NOMO-1 treated with dmso at 0.1 percent for 144 hours (cell line): ENCODE results near the gene PLEKHN1.
A peak's percentile ranks its signal among the peaks of the same experiment; 100 is the strongest.

Experiments used
- DNase-seq: peaks from one replicate; lab custom pipeline; 2025; ENCODE audit not compliant: unreplicated experiment; lab: John Stamatoyannopoulos, UW

PLEKHN1 gene

DNA sequence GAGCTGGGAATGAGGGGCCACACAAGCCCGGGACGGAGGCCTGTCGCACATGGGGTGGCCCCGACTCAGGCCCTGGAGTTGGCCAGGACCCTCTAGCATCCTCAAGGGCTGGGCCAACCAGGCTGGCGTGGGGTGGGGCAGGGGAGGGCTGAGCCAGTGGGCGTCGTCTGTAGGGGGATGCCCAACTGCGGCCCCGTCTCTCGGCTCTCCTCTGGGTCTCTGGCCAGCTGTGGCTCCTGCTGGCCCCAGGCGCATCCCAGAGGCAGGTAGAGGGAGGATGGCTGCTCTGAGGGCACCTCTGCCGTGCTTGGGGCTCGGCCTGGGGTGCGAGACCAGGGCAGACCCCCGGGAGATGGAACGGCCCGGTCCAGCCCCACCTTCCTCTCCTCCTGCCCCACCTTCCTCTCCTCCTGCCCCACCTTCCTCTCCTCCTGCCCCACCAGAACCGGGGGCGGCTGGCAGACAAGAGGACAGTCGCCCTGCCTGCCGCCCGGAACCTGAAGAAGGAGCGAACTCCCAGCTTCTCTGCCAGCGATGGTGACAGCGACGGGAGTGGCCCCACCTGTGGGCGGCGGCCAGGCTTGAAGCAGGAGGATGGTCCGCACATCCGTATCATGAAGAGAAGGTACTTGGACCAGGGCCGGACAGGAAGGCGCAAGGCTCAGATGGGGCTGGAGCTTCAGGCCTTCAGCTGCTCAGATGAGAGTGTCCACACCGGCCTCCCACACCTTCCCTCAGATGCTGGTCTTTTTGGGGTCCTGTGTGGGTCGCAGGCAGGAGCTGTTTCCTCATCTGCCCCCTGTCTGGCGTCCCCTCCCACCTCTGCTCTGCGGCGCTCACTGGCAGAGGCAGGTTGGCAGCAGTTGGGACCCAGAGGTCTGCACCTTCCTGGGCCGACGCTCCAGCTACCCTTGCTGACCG, 36.3 kb upstream of the PLEKHN1 start:
- no peak for DNase-seq

- no peak for DNase-seq
Observed at GRCh38 chr1:930633-931138, 35.6 kb upstream of the PLEKHN1 start.

DNA sequence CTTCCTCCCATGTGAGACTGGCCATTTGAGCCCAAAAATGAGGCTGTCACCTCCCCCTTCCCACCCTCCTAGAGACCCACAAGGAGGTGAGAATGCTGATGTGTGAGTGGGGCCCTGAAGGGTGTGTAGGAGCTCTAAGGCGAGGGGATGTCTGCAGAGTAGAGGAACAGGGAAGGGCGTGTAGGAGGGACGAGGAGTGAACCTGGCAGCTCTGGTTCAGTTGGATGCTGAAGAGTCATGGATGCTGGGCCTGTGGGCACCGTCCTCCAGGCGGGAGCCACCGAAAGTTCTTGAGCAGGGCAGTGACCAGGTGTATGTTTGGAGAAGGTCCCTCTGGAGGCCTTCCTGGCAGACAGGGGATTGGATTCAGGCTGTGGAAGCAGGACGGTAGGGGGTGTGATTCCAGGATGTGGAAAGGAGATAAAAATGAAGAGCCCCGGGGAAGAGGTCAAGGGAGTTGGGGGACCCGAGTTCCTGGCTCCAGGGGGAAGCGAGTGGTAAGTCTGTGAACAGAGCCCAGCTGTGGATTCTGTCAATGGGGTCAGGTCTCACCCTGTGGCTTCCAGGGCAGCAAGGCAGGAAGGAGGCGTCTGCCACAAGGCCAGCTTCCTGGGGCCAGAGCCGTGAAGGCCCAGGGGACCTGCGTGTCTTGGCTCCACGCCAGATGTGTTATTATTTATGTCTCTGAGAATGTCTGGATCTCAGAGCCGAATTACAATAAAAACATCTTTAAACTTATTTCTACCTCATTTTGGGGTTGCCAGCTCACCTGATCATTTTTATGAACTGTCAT, 34.7 kb upstream of the PLEKHN1 start:
- no peak for DNase-seq

GRCh38 chr1:932173-932510, 34.1 kb upstream of the PLEKHN1 start:
- DNase-seq = no peak

GRCh38 chr1:932776-933602, 33.3 kb upstream of the PLEKHN1 start:
- DNase-seq = no peak

DNA sequence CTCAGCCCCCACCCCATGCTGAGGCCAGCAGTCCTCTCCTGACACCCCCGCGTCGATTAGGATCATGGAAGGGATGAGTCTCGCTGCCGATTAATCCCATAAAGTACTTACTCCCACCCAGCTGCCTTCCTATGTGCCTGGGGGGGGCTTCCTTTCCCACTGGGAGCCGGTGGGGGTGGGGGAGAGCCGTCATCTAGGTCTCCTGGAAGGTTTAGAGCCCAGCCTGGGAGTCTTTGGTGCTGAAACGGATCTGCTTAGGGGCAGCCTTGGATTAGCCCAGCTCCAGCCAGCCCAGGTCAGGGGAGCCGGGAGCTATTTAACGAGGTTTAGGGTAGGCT, 32.7 kb upstream of the PLEKHN1 start:
- no peak for DNase-seq

DNA sequence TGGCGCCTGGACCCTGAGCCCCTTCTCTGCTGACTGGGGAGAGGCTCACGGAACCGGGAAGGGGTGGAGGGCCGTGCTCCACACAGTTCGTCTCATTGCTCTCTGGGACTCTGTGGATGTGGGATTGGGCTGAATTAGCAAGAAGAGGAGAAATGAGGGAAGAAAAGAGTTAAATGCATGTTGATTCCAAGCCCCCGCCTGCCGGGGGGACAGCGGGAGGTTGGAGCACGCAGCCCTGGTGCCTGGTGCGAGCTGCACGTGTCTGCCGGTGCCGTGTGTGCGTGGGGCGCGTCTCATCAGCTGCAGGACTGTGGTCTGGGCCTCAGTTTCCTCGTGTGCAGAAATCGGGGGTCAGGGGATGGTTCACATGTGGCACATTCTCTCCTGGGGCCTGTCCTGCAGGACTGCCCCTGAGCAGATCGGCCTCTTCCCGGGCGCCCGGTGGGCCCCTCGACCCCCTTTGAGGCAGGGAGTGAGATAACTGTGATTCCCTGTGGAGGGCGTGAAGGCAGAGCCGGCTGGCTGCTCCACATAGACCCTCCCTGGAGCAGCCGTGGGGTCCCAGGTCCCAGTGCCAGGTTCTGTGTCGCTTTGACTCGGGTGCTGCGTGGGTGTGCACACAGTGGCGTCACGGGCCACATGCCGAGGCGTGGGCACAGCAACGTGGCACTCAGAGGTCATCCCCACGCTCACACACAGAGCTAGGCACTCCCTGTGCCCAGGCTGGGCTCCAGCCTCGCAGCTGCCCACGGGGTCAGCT, 31.1 kb upstream of the PLEKHN1 start:
- no peak for DNase-seq

- DNase-seq = no peak
Observed at GRCh38 chr1:935751-936231, 30.5 kb upstream of the PLEKHN1 start.

DNA sequence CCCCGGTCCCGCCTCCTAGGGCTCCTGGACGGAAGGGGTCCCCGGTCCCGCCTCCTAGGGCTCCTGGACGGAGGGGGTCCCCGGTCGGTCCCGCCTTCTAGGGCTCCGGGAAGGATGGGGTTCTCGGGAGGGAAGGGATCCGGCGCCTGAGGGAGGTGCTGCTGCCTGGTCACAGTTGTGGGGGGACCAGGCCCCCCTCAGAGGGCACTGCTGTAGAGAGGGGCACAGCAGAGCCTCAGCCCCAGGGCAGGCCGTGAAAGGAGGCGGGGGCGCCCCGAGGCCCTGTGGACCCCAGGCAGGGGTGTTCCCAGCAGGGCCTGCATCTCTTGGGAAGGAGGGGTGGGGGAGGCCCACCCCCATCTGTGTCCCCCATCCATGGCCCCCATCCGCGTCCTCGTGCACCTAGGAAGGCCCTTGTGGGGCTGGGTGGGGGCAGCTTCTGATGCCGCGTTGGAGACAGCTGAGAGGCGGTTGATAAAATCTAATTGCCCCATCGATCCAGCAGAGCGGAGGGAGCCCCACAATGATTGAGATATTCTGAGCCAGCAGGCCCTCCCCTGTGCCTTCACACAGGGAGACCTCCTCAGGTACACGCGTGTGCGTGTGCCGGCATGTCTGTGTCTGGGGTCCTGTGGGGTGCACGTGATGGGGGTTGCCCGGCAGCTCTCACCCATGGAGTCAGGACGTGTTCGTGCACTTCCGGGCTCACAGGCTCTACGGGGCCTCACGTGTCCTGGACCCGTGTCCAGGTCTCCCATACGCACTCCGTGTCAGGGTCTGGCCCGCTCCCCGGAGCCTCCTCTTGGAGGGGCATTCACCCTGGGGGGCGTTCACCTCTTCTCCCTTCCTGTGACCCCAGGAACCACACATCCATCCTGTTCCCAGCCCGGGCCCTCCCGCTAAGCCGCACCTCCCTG, 29.7 kb upstream of the PLEKHN1 start:
- no peak for DNase-seq

GRCh38 chr1:937521-937920, 28.8 kb upstream of the PLEKHN1 start:
- DNase-seq = no peak

DNA sequence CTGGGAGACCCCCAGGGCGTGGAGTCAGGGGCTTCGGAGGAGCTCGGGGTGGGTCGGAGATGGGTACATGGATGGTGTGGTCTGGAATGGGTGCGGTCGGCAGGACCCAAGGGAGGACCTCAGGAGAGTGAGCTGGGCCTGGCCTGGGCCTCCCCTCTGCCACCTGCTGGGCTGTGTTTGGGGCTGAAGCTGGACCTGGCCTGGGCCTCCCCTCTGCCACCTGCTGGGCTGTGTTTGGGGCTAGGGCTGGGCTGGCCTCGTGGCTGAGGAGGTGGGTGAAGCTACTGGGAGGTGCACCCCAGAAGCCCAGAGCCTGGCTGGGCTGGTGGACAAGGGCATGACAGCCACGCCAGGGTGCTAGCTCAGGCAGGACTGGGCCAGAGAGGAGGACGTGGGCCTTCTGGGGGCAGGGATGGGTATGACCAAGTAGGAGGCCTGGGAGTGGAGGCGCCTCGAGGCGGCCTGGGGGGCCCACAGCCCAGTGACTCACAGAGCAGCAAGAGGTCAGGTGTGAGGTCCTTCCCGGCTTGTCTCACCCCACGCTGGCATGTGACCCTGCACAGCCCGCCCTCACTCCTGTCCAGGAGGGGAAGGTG, 28.1 kb upstream of the PLEKHN1 start:
- DNase-seq = no peak

DNA sequence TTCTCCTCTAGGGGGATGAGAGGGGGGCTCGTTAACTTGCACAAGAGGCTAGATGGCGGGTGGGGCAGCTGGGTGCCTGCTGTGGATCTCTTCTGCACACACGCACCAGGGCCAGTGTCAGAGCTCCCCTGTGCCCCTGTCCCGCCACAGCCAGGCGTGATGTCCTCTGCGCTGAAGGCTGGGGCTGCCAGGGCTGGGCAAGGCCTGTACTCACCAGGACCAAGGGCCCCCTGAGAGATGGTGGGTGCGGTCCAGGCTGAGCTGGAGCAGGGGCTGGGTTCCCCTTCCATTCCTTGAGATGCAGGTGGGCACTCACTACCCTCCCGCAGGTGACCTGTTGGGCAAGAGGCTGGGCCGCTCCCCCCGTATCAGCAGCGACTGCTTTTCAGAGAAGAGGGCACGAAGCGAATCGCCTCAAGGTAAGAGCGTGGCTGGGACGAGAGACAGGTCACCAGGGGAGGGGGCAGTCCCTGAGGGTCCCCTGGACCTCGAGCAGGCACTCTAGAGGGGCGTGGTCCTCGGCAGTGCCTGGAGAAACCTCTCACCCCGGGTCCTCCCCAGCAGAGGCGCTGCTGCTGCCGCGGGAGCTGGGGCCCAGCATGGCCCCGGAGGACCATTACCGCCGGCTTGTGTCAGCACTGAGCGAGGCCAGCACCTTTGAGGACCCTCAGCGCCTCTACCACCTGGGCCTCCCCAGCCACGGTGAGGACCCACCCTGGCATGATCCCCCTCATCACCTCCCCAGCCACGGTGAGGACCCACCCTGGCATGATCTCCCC, 27.4 kb upstream of the PLEKHN1 start:
- DNase-seq = no peak

GRCh38 chr1:939511-940106, 26.7 kb upstream of the PLEKHN1 start:
- no peak for DNase-seq

DNA sequence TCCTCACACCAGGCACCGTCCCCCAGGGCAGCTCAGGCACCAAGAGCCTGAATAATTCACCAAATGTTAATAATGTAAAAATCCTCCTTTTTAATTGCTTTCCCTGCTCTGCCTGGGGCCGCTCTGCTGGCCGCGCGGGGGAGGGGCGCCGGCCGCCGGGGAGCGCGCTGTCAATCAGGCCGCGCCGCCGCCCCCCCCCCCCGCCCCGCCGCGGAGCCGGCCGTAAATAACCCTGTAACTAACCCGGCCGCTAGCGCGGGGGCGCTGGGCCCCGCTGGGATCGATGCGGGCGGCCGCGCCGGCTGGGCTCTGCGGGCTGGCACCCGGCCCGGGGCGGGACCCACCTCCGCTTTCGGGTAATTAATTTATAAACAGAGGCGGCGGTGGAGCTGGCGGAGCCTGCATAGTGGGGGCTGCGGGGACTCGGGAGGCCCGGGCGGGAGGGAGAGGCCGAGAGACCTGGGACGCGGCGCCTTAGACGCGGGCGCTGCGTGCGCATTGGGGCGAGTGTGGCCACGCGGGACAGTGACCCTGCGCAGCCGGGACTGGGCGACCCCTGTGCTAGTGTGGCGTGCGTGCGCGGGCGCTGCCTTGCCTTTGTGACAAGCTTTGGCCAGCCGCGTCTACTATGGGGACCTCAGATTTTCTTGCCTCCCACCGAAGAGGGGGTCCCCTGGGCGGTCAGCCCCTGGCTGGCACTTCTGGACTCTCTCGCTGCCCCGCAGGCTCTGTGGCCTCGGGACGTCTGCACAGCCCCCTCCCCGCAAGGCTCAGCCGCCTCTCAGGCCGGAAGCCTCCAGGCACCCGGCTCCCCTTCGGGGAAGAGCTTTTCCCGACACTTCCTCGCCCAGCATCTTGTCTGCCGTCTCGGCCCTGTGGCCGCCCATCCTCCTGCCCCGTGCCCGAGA, 25.9 kb upstream of the PLEKHN1 start:
- peak; percentile 29 for DNase-seq

DNA sequence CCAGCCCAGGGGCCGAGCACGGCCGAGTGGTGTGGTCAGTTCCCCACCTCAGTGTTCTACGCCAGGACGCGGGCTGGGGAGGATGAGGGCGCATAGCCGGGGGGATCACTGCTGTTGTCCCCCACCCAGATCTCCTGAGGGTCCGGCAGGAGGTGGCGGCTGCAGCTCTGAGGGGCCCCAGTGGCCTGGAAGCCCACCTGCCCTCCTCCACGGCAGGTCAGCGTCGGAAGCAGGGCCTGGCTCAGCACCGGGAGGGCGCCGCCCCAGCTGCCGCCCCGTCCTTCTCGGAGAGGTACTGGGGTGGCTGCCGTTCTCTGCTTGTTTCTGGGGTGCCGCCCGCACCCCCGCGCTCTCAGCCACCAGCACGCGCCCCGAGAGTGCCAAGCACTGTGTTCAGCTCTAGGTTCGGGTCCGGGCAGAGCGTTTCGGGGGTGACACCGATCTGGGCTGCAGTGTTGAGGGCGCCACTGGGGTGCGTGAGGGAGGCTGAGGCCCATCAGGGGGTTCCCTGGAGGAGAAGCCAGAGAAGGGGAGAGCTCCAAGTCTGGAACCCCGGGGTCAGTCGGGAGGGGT, 25.2 kb upstream of the PLEKHN1 start:
- DNase-seq = no peak

GRCh38 chr1:941588-942383, 24.5 kb upstream of the PLEKHN1 start:
- DNase-seq = peak; percentile 29
